Measurements from ENCODE around the gene DNAJC12.
"Not testable (repeated sequence)": the region's sequence is repeated elsewhere in the genome, so short reads cannot be mapped to it uniquely, and the experiment has no call there.

Gene DNAJC12

GRCh38 chr10:67836488-67836887 lies 1.5 kb downstream of the DNAJC12 start:
- no peaks in the 10 kb centered on the region for H3K27me3 ChIP-seq (ENCODE audit: low read depth, low read length)

GRCh38 chr10:67835541-67836394 lies 2.2 kb downstream of the DNAJC12 start:
- H3K4me1 ChIP-seq (ENCODE audit: control insufficient read depth in 1 of 2, insufficient read depth in 2 of 2, low read length in 2 of 2); H3K4me3 ChIP-seq (ENCODE audit: low read depth in 1 of 2, low read length in 2 of 2); H3K9me3 ChIP-seq (ENCODE audit: control insufficient read depth in 1 of 2, low read length in 2 of 2); H3K27me3 ChIP-seq (ENCODE audit: low read depth, low read length); H3K27ac ChIP-seq (ENCODE audit: low read length); H3K36me3 ChIP-seq (ENCODE audit: control insufficient read depth in 1 of 2, insufficient read depth in 2 of 2, low read length in 2 of 2): not testable (repeated sequence)

More at GRCh38 chr10:67836488-67836887, 1.5 kb downstream of the DNAJC12 start:
- Histone ChIP-seq H3K4me3 (ENCODE audit: low read depth in 1 of 2, low read length in 2 of 2) (no peak overlapping the region), H3K27ac (ENCODE audit: low read length) (no peak overlapping the region), H3K36me3 (ENCODE audit: control insufficient read depth in 1 of 2, insufficient read depth in 2 of 2, low read length in 2 of 2) (no peaks in the 10 kb centered on the region), H3K9me3 (ENCODE audit: control insufficient read depth in 1 of 2, low read length in 2 of 2) (no peaks in the 10 kb centered on the region), H3K4me1 (ENCODE audit: control insufficient read depth in 1 of 2, insufficient read depth in 2 of 2, low read length in 2 of 2) (peaks cover 0 to 4% of the 10 kb centered on the region in 2 donors)

GRCh38 chr10:67834375-67834774 lies 3.6 kb downstream of the DNAJC12 start:
- no peaks in the 10 kb centered on the region for H3K9me3 ChIP-seq (ENCODE audit: control insufficient read depth in 1 of 2, low read length in 2 of 2)
- no peaks in the 10 kb centered on the region for H3K27me3 ChIP-seq (ENCODE audit: low read depth, low read length)
- H3K27ac ChIP-seq (ENCODE audit: low read length): no peak overlapping the region
- no peak overlapping the region for H3K4me3 ChIP-seq (ENCODE audit: low read depth in 1 of 2, low read length in 2 of 2)
- H3K36me3 ChIP-seq (ENCODE audit: control insufficient read depth in 1 of 2, insufficient read depth in 2 of 2, low read length in 2 of 2): no peaks in the 10 kb centered on the region
- H3K4me1 ChIP-seq (ENCODE audit: control insufficient read depth in 1 of 2, insufficient read depth in 2 of 2, low read length in 2 of 2): peaks cover 0 to 4% of the 10 kb centered on the region in 2 donors

- H3K27me3 ChIP-seq (ENCODE audit: low read depth, low read length): no peaks in the 10 kb centered on the region
- no peak overlapping the region for H3K4me3 ChIP-seq (ENCODE audit: low read depth in 1 of 2, low read length in 2 of 2)
- peaks cover 0 to 4% of the 10 kb centered on the region in 2 donors for H3K4me1 ChIP-seq (ENCODE audit: control insufficient read depth in 1 of 2, insufficient read depth in 2 of 2, low read length in 2 of 2)
- H3K27ac ChIP-seq (ENCODE audit: low read length): no peak overlapping the region
- H3K9me3 ChIP-seq (ENCODE audit: control insufficient read depth in 1 of 2, low read length in 2 of 2): no peaks in the 10 kb centered on the region
- no peaks in the 10 kb centered on the region for H3K36me3 ChIP-seq (ENCODE audit: control insufficient read depth in 1 of 2, insufficient read depth in 2 of 2, low read length in 2 of 2)
Measured at GRCh38 chr10:67827811-67828210, 10.2 kb downstream of the DNAJC12 start.

- H3K27ac ChIP-seq (ENCODE audit: low read length): no peak overlapping the region
- H3K4me1 ChIP-seq (ENCODE audit: control insufficient read depth in 1 of 2, insufficient read depth in 2 of 2, low read length in 2 of 2): no peaks in the 10 kb centered on the region
- no peak overlapping the region for H3K4me3 ChIP-seq (ENCODE audit: low read depth in 1 of 2, low read length in 2 of 2)
- no peaks in the 10 kb centered on the region for H3K36me3 ChIP-seq (ENCODE audit: control insufficient read depth in 1 of 2, insufficient read depth in 2 of 2, low read length in 2 of 2)
- no peaks in the 10 kb centered on the region for H3K9me3 ChIP-seq (ENCODE audit: control insufficient read depth in 1 of 2, low read length in 2 of 2)
- no peaks in the 10 kb centered on the region for H3K27me3 ChIP-seq (ENCODE audit: low read depth, low read length)
Measured at GRCh38 chr10:67819768-67820204, 18.2 kb downstream of the DNAJC12 start.

- no peaks in the 10 kb centered on the region for H3K9me3 ChIP-seq (ENCODE audit: control insufficient read depth in 1 of 2, low read length in 2 of 2)
- no peaks in the 10 kb centered on the region for H3K36me3 ChIP-seq (ENCODE audit: control insufficient read depth in 1 of 2, insufficient read depth in 2 of 2, low read length in 2 of 2)
- H3K4me3 ChIP-seq (ENCODE audit: low read depth in 1 of 2, low read length in 2 of 2): no peak overlapping the region
- no peaks in the 10 kb centered on the region for H3K27me3 ChIP-seq (ENCODE audit: low read depth, low read length)
- H3K4me1 ChIP-seq (ENCODE audit: control insufficient read depth in 1 of 2, insufficient read depth in 2 of 2, low read length in 2 of 2): no peaks in the 10 kb centered on the region
- no peak overlapping the region for H3K27ac ChIP-seq (ENCODE audit: low read length)
Measured at GRCh38 chr10:67818323-67818722, 19.7 kb downstream of the DNAJC12 start.

GRCh38 chr10:67816719-67817118 lies 21.3 kb downstream of the DNAJC12 start:
- Histone ChIP-seq H3K4me3 (ENCODE audit: low read depth in 1 of 2, low read length in 2 of 2) (no peak overlapping the region), H3K4me1 (ENCODE audit: control insufficient read depth in 1 of 2, insufficient read depth in 2 of 2, low read length in 2 of 2) (no peaks in the 10 kb centered on the region), H3K9me3 (ENCODE audit: control insufficient read depth in 1 of 2, low read length in 2 of 2) (no peaks in the 10 kb centered on the region), H3K27ac (ENCODE audit: low read length) (no peak overlapping the region), H3K36me3 (ENCODE audit: control insufficient read depth in 1 of 2, insufficient read depth in 2 of 2, low read length in 2 of 2) (no peaks in the 10 kb centered on the region), H3K27me3 (ENCODE audit: low read depth, low read length) (no peaks in the 10 kb centered on the region)

- Histone ChIP-seq H3K36me3 (ENCODE audit: control insufficient read depth in 1 of 2, insufficient read depth in 2 of 2, low read length in 2 of 2) (peaks cover 0 to 5% of the 10 kb centered on the region in 2 donors), H3K27me3 (ENCODE audit: low read depth, low read length) (no peaks in the 10 kb centered on the region), H3K4me1 (ENCODE audit: control insufficient read depth in 1 of 2, insufficient read depth in 2 of 2, low read length in 2 of 2) (no peaks in the 10 kb centered on the region), H3K4me3 (ENCODE audit: low read depth in 1 of 2, low read length in 2 of 2) (no peak overlapping the region), H3K27ac (ENCODE audit: low read length) (no peak overlapping the region), H3K9me3 (ENCODE audit: control insufficient read depth in 1 of 2, low read length in 2 of 2) (no peaks in the 10 kb centered on the region)
Measured at GRCh38 chr10:67815571-67816059, 22.4 kb downstream of the DNAJC12 start.

GRCh38 chr10:67812007-67812406 lies 26.0 kb downstream of the DNAJC12 start:
- H3K27ac ChIP-seq (ENCODE audit: low read length): no peak overlapping the region
- H3K9me3 ChIP-seq (ENCODE audit: control insufficient read depth in 1 of 2, low read length in 2 of 2): no peaks in the 10 kb centered on the region
- no peak overlapping the region for H3K4me3 ChIP-seq (ENCODE audit: low read depth in 1 of 2, low read length in 2 of 2)
- H3K36me3 ChIP-seq (ENCODE audit: control insufficient read depth in 1 of 2, insufficient read depth in 2 of 2, low read length in 2 of 2): peaks cover 0 to 11% of the 10 kb centered on the region in 2 donors
- no peaks in the 10 kb centered on the region for H3K27me3 ChIP-seq (ENCODE audit: low read depth, low read length)
- no peaks in the 10 kb centered on the region for H3K4me1 ChIP-seq (ENCODE audit: control insufficient read depth in 1 of 2, insufficient read depth in 2 of 2, low read length in 2 of 2)

- no peaks in the 10 kb centered on the region for H3K27me3 ChIP-seq (ENCODE audit: low read depth, low read length)
- H3K36me3 ChIP-seq (ENCODE audit: control insufficient read depth in 1 of 2, insufficient read depth in 2 of 2, low read length in 2 of 2): peaks cover 0 to 11% of the 10 kb centered on the region in 2 donors
- no peak overlapping the region for H3K27ac ChIP-seq (ENCODE audit: low read length)
- no peaks in the 10 kb centered on the region for H3K9me3 ChIP-seq (ENCODE audit: control insufficient read depth in 1 of 2, low read length in 2 of 2)
- no peaks in the 10 kb centered on the region for H3K4me1 ChIP-seq (ENCODE audit: control insufficient read depth in 1 of 2, insufficient read depth in 2 of 2, low read length in 2 of 2)
- H3K4me3 ChIP-seq (ENCODE audit: low read depth in 1 of 2, low read length in 2 of 2): no peak overlapping the region
Measured at GRCh38 chr10:67809107-67809506, 28.9 kb downstream of the DNAJC12 start.

- Histone ChIP-seq H3K9me3 (ENCODE audit: control insufficient read depth in 1 of 2, low read length in 2 of 2) (no peaks in the 10 kb centered on the region), H3K27ac (ENCODE audit: low read length) (no peak overlapping the region), H3K4me1 (ENCODE audit: control insufficient read depth in 1 of 2, insufficient read depth in 2 of 2, low read length in 2 of 2) (no peaks in the 10 kb centered on the region), H3K36me3 (ENCODE audit: control insufficient read depth in 1 of 2, insufficient read depth in 2 of 2, low read length in 2 of 2) (peaks cover 0 to 11% of the 10 kb centered on the region in 2 donors), H3K27me3 (ENCODE audit: low read depth, low read length) (no peaks in the 10 kb centered on the region), H3K4me3 (ENCODE audit: low read depth in 1 of 2, low read length in 2 of 2) (no peak overlapping the region)
Measured at GRCh38 chr10:67808704-67809103, 29.3 kb downstream of the DNAJC12 start.

All from muscle layer of duodenum (tissue), 2 donors.